ENCODE data around the gene CCL13. TPM values are rescaled to one million over a fixed set of nuclear protein-coding genes. Genes with fewer than 3 reads are reported as not detected.

Gene CCL13
- total and polyA plus RNA-seq, 8 donors: 0.65 to 29.5 (median 12.0) TPM; not detected in 4

DNA sequence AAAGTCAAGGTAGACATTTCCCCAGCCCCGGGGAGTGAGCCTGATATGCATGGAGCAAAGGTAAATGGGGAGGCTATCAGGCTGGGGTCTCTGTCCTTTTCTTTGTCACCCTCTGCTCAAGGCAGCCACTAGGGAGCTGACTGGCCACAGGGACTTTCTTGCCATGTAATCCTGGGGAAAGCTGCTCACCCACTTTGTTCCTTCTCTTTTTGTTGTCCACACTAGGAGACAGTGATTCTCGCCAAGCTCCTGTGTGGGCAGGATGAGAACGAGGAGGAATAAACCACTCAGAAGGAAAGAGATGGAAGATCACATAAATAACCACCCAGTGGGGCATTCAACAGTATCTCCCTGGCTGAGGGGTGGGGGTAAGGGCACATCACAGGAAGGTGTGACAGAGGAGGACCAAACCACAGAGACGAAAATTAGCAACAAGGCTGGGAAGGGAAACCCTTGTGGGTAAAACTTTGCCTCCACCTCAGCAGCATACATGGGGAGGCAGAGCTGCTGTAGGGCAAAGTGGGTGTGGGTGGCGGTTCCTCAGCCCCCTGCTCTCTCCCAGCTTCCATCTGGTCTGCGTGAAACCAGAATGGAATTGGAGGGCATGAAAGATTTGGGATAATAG, 33.0 kb downstream of the CCL13 start:
- WGBS, 5 donors: 62 to 68% (median 65%) methylated on average over 6 of the region's 6 CpGs
- TF ChIP-seq POLR2A (IDR thresholded peaks at IDR 0.05) (no peak), EP300 (IDR thresholded peaks at IDR 0.05) (no peak)
- Histone ChIP-seq H3K4me3 (no peak overlapping the region), H3K4me1 (peaks cover 0 to 6% (median 0%) of the 10 kb centered on the region in 4 donors), H3K27me3 (peaks cover 0 to 20% (median 4%) of the 10 kb centered on the region in 3 donors), H3K9me3 (no peaks in the 10 kb centered on the region), H3K36me3 (no peaks in the 10 kb centered on the region), H3K27ac (no peak overlapping the region)
- DNase-seq: no peak
- intact Hi-C loops (cut with DNase I; ENCODE audit: low total_unique reads): no loop called here

DNA sequence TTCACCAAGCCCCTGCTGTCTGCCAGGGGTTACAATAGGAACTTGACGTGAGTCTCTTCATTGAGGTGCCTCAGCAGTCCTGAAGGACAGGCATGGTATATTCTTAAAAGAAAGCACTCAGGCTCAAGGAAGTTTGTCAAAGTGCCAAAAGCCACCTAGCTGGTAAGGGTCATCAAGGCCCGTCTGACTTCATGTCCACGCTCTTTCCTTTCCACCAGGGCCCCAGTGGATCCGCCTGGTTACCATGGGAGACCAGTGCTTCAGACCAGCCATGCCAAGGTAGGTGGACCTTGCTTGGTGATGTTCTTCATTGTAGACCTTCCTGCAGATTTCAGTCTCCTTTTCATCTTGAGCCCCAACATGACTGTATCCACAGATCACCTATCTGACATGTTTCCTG, 34.4 kb downstream of the CCL13 start:
- intact Hi-C loops (cut with DNase I; ENCODE audit: low total_unique reads): no loop called here
- TF ChIP-seq, protein P1, sequence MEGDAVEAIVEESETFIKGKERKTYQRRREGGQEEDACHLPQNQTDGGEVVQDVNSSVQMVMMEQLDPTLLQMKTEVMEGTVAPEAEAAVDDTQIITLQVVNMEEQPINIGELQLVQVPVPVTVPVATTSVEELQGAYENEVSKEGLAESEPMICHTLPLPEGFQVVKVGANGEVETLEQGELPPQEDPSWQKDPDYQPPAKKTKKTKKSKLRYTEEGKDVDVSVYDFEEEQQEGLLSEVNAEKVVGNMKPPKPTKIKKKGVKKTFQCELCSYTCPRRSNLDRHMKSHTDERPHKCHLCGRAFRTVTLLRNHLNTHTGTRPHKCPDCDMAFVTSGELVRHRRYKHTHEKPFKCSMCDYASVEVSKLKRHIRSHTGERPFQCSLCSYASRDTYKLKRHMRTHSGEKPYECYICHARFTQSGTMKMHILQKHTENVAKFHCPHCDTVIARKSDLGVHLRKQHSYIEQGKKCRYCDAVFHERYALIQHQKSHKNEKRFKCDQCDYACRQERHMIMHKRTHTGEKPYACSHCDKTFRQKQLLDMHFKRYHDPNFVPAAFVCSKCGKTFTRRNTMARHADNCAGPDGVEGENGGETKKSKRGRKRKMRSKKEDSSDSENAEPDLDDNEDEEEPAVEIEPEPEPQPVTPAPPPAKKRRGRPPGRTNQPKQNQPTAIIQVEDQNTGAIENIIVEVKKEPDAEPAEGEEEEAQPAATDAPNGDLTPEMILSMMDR (IDR thresholded peaks at IDR 0.05): no peak
- no peaks in the 10 kb centered on the region for H3K36me3 ChIP-seq
- peaks cover 0 to 6% (median 0%) of the 10 kb centered on the region in 4 donors for H3K4me1 ChIP-seq
- WGBS, 5 donors: 71 to 88% (median 86%) methylated on average over 4 of the region's 4 CpGs
- H3K9me3 ChIP-seq: no peaks in the 10 kb centered on the region
- H3K27ac ChIP-seq: no peak overlapping the region
- H3K27me3 ChIP-seq: peaks cover 0 to 18% (median 3%) of the 10 kb centered on the region in 3 donors
- no peak overlapping the region for H3K4me3 ChIP-seq
- no peak for DNase-seq

DNA sequence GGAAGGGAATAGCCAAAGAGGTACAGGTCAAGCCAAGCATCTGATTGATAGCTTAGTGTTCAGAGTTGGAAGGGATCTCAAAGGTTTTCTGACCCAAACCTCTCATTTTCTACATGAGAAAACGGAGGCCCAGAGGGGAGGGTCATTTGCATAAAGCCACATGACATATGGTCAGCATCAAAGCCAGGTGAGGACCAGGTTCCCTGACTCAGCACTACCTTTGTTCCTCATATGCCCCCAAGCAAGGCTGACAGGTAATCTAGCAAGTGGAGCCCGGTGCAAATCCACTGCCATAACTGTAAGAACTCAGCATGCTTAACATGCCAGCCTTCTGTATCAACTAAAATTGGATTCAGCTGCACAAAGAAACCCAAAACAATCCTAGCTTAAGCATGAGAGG, 35.0 kb downstream of the CCL13 start:
- H3K4me1 ChIP-seq: peaks cover 0 to 6% (median 0%) of the 10 kb centered on the region in 4 donors
- TF ChIP-seq EP300 (IDR thresholded peaks at IDR 0.05) (no peak), POLR2A (IDR thresholded peaks at IDR 0.05) (no peak), POLR2AphosphoS5 (IDR thresholded peaks at IDR 0.05) (no peak)
- TF ChIP-seq, protein P1 (IDR thresholded peaks at IDR 0.05): no peak
- 53 to 67% (median 57%) methylated on average over 2 of the region's 2 CpGs for WGBS, 5 donors

DNA sequence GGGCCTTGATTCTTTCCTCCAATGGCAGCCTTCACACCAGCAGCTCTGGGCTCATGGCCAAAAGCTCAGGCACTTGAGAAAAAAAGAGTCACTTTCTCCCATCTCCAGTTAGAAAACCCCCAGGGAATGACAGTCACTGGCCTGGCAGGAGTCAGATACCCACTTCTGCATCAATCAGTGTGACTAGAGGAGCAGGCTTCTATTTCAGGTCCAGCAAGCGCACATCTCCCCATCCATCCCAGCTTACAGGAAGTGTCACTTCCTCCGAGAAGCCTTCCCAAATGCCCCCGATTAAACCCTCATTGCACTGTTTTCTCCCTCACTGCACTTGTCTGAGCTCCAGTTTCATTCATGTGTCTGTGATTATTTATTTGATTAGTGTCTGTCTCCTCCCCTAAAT, 37.1 kb downstream of the CCL13 start:
- Histone ChIP-seq H3K9me3 (no peaks in the 10 kb centered on the region), H3K36me3 (no peaks in the 10 kb centered on the region), H3K27me3 (peaks cover 0 to 10% (median 0%) of the 10 kb centered on the region in 3 donors), H3K4me3 (no peak overlapping the region), H3K4me1 (no peaks in the 10 kb centered on the region), H3K27ac (no peak overlapping the region)
- DNase-seq: no peak
- WGBS, 5 donors: 77 to 91% (median 85%) methylated on average over 3 of the region's 3 CpGs
- no peak for TF ChIP-seq POLR2A (IDR thresholded peaks at IDR 0.05)
- TF ChIP-seq, protein P1 (IDR thresholded peaks at IDR 0.05): no peak
- TF ChIP-seq EP300 (IDR thresholded peaks at IDR 0.05): no peak
- no peak for TF ChIP-seq POLR2AphosphoS5 (IDR thresholded peaks at IDR 0.05)
- intact Hi-C loops (cut with DNase I; ENCODE audit: low total_unique reads): no loop called here

More for the DNA sequence above, 35.0 kb downstream of the CCL13 start:
- no peak overlapping the region for H3K27ac ChIP-seq
- no peak for DNase-seq
- no peaks in the 10 kb centered on the region for H3K36me3 ChIP-seq
- no peak overlapping the region for H3K4me3 ChIP-seq
- peaks cover 0 to 14% (median 0%) of the 10 kb centered on the region in 3 donors for H3K27me3 ChIP-seq
- no peaks in the 10 kb centered on the region for H3K9me3 ChIP-seq
- intact Hi-C loops (cut with DNase I; ENCODE audit: low total_unique reads): no loop called here

- Histone ChIP-seq H3K9me3 (no peaks in the 10 kb centered on the region), H3K27ac (no peak overlapping the region), H3K36me3 (no peaks in the 10 kb centered on the region), H3K4me3 (no peak overlapping the region), H3K27me3 (peaks cover 0 to 6% (median 0%) of the 10 kb centered on the region in 3 donors), H3K4me1 (no peaks in the 10 kb centered on the region)
- DNase-seq: no peak
- TF ChIP-seq, protein P1 (IDR thresholded peaks at IDR 0.05): no peak
- TF ChIP-seq EP300 (IDR thresholded peaks at IDR 0.05): no peak
- no peak for TF ChIP-seq POLR2A (IDR thresholded peaks at IDR 0.05)
- TF ChIP-seq POLR2AphosphoS5 (IDR thresholded peaks at IDR 0.05): no peak
- intact Hi-C loops (cut with DNase I; ENCODE audit: low total_unique reads): no loop called here
Measured at GRCh38 chr17:34397265-34397664, 41.0 kb downstream of the CCL13 start.
